Muscle layer of duodenum (tissue), 2 donors: ENCODE measurements around the gene CALML3.
"Not testable (repeated sequence)": the region's sequence is repeated elsewhere in the genome, so short reads cannot be mapped to it uniquely, and the experiment has no call there.

ENCODE experiments used
- H3K27ac ChIP-seq: one replicate; pipeline ENCODE4 v1.7.0; 2013; ENCODE audit warnings: mild to moderate bottlenecking, low read length
- H3K27me3 ChIP-seq: one replicate; pipeline ENCODE4 v1.7.0; 2013; ENCODE audit warnings: low read depth, mild to moderate bottlenecking, control low read depth, low read length
- H3K36me3 ChIP-seq, 2 donors: one replicate each; pipeline ENCODE4 v1.7.0; 2013; ENCODE audit warnings: low read length in 2 of 2, control low read depth in 1 of 2, mild to moderate bottlenecking in 1 of 2; ENCODE audit not compliant: insufficient read depth in 2 of 2, control insufficient read depth in 1 of 2
- H3K4me1 ChIP-seq, 2 donors: one replicate each; pipeline ENCODE4 v1.7.0; 2013; ENCODE audit warnings: low read length in 2 of 2, mild to moderate bottlenecking in 2 of 2, control low read depth in 1 of 2, moderate library complexity in 1 of 2; ENCODE audit not compliant: insufficient read depth in 2 of 2, control insufficient read depth in 1 of 2
- H3K4me3 ChIP-seq, 2 donors: one replicate each; pipeline ENCODE4 v1.7.0; 2013; ENCODE audit warnings: low read length in 2 of 2, low read depth in 1 of 2, mild to moderate bottlenecking in 1 of 2
- H3K9me3 ChIP-seq, 2 donors: one replicate each; pipeline ENCODE4 v1.7.0; 2013; ENCODE audit warnings: low read length in 2 of 2, control low read depth in 1 of 2, mild to moderate bottlenecking in 1 of 2; ENCODE audit not compliant: control insufficient read depth in 1 of 2
- donor health status: healthy.

CALML3 gene

GRCh38 chr10:5557040-5557721, 32.4 kb downstream of the CALML3 start:
- Histone ChIP-seq H3K27me3 (no peaks in the 10 kb centered on the region), H3K9me3 (no peaks in the 10 kb centered on the region), H3K36me3 (no peaks in the 10 kb centered on the region), H3K4me3 (no peak overlapping the region), H3K4me1 (peaks cover 3 to 17% of the 10 kb centered on the region in 2 donors), H3K27ac (no peak overlapping the region)

- Histone ChIP-seq H3K36me3 (no peaks in the 10 kb centered on the region), H3K4me3 (no peak overlapping the region), H3K4me1 (peaks cover 3 to 17% of the 10 kb centered on the region in 2 donors), H3K9me3 (no peaks in the 10 kb centered on the region), H3K27ac (no peak overlapping the region), H3K27me3 (no peaks in the 10 kb centered on the region)
Observed at GRCh38 chr10:5557799-5558771, 33.3 kb downstream of the CALML3 start.

DNA sequence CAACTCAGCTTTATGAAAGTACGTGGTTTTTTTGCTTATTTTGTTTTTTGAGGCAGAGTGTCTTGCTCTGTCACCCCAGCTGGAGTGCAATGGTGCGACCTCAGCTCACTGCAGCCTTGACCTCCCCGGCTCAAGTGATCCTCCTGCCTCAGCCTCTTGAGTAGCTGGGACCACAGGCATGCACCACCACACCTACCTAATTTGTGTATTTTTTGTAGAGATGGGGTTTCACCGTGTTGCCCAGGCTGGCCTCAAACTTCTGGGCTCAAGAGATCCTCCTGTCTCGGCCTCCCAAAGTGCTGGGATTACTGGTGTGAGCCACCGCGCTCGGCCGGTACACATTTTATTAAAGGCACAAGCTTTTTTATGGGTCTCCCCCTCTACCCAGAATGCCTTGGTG, 34.3 kb downstream of the CALML3 start:
- not testable (repeated sequence) for H3K27me3 ChIP-seq, H3K4me3 ChIP-seq, H3K27ac ChIP-seq, H3K9me3 ChIP-seq, H3K36me3 ChIP-seq
- peaks cover 3 to 17% of the 10 kb centered on the region in 2 donors for H3K4me1 ChIP-seq

- Histone ChIP-seq H3K9me3 (no peaks in the 10 kb centered on the region), H3K4me3 (no peak overlapping the region), H3K27me3 (no peaks in the 10 kb centered on the region), H3K27ac (peak overlapping the region; percentile 56), H3K4me1 (peaks cover 2 to 15% of the 10 kb centered on the region in 2 donors), H3K36me3 (no peaks in the 10 kb centered on the region)
Observed at GRCh38 chr10:5559642-5560141, 34.9 kb downstream of the CALML3 start.

DNA sequence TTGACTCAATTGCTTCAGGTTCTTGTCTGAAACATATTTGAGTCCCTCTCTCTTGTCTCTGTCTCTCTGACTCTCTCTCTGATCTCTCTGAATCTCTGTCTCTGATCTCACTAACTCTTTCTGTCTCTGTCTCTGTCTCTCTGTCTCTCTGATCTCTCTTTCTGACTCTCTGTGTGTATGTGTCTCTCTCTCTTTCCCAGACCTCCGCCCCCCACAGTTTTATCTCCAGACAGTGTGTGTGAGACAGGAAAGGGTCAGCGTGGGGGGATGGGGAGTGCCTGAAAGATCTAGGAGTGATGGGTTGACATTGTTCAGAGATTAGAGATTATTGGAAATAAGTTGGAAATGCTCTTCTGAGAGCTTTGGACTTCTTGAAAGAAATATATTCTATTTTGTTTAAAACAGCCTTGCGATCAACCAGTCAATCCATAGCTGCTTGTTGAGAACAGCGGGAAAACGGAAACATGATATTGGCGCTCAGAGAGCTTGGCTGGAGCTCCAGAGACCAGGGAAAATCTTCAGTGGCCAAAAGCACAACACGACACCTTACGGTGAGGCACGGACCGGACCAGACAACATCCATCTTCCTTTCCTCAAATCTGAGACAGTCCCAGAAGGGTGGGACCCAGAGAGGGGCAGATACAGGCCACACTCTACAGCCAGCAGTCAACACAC, 35.5 kb downstream of the CALML3 start:
- Histone ChIP-seq H3K4me3 (no peak overlapping the region), H3K9me3 (no peaks in the 10 kb centered on the region), H3K27ac (peak overlapping the region; percentile 56), H3K4me1 (peaks cover 0 to 9% of the 10 kb centered on the region in 2 donors), H3K36me3 (no peaks in the 10 kb centered on the region), H3K27me3 (no peaks in the 10 kb centered on the region)

DNA sequence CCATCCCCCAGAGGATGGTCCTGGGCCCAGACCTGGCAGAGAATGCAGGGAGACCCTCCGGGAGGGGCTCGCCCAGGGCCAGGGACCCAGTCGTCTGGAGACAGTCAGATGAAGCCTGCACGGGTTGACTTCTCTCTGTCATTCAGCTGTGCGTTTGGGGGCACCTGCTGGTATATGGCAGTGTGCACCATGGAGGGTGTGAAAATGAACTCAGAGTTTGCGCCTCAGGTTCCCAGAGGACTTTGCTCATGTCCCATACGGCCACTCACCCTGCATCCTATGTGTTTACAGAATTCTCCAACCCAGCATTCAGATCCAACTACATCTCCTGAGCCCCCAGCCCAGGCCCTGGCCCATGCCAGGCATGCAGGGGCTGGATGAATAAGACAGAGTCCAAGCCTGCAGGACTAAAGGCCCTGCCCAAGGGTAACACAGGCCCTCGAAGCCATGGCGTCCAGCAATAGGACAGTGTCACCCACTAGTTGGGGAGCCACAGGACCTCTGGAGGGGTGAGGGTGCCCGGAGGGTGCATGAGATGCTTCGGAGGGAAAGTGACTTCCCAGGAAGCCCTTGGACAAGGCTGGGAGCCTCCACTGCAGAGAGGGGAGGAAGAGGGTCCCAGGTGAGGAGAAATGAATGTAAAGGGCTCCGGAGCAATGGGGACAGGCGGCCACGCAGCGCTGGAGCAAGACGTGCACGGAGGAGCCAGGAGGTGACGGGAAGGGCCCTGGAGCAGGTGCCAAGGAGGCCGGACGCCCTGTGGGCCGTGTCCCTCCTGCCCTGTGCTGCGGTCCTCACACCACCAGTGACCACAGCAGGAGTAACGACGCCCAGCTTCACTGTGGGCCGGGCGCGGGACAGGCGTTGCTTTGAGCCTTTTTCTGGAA, 36.3 kb downstream of the CALML3 start:
- Histone ChIP-seq H3K27me3 (no peaks in the 10 kb centered on the region), H3K4me1 (peaks cover 0 to 7% of the 10 kb centered on the region in 2 donors), H3K27ac (no peak overlapping the region)

DNA sequence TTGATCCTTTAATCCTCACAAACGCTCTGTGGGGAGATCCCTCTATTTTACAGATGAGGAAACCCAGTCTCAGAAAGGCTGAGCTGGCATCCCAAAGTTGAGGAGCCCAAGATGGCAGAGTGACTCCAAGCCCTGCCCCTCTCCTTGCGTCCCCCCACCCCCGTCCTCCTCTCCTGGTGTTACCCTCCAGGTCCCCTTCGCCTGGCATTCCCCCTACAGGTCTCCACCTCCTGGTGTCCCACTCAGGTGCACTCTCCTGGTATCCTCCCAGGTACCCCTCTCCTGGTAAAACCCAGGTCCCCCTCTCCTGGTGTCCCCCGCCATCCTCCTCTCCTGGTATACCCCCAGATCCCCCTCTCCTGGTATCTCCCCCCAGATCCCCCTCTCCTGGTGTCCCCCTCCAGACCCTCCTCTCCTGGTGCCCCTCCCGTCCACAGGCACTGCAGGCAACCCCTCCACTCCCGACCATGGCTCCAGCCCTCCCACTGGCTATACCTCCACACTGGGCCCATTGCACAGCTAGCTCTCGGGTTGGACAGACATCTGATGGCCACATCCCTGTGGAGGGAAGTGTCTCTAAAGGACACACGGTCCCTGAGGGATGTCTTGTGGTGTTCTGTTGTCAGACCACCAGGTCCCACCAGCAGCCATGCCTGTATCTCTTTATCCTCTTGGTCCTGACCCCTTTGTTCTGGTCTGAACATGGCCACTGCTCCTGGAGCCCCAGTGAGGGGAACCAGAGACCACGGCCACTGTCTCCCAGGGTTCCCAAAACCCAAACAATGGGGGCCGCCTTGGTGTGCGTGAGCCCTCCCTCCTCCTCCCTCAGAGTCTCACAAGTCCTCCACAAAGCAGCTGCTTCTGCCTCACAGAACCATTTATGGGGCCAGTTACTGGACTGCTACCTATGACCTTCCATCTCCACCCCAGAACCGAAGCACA, 37.2 kb downstream of the CALML3 start:
- no peaks in the 10 kb centered on the region for H3K9me3 ChIP-seq
- peaks cover 0 to 7% of the 10 kb centered on the region in 2 donors for H3K4me1 ChIP-seq
- no peaks in the 10 kb centered on the region for H3K36me3 ChIP-seq
- no peak overlapping the region for H3K27ac ChIP-seq
- H3K27me3 ChIP-seq: no peaks in the 10 kb centered on the region
- H3K4me3 ChIP-seq: no peak overlapping the region

More for the DNA sequence above, 36.3 kb downstream of the CALML3 start:
- Histone ChIP-seq H3K36me3 (no peaks in the 10 kb centered on the region), H3K4me3 (no peak overlapping the region), H3K9me3 (no peaks in the 10 kb centered on the region)

DNA sequence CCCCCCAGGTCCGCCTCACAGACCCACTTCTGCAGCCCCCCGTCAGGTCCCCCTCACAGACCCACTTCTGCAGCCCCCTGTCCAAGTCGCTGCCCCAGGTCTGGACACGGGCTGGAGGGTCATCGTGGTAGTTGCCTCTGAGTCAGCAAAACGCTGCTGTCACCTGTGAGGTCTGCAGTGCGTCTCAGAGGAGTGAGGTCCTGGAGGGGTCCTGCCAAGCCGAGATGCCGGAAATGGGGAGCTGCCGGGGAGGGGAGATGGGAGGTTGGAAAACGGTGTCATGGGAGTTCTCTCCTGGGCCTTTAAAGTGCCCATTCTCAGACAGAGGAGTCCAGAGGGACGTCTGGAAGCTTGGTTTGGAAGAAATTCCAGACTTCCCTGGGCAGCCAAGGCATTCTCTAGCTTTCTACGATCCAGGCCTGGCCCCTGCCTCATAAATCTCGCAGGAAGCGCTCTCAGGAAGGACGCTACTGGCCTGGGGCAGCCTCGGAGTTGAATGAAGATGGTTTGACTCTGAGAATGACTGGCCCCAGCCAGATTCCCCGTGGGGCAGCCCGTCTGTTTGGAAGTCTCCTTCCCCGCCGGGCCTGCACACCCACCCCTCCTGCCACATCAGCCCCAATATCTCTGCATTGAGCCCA, 38.7 kb downstream of the CALML3 start:
- Histone ChIP-seq H3K4me3 (no peak overlapping the region), H3K27ac (no peak overlapping the region), H3K36me3 (no peaks in the 10 kb centered on the region), H3K27me3 (no peaks in the 10 kb centered on the region), H3K9me3 (no peaks in the 10 kb centered on the region), H3K4me1 (peaks cover 0 to 7% of the 10 kb centered on the region in 2 donors)

- Histone ChIP-seq H3K4me1 (peaks cover 0 to 7% of the 10 kb centered on the region in 2 donors), H3K36me3 (no peaks in the 10 kb centered on the region), H3K27ac (no peak overlapping the region), H3K9me3 (no peaks in the 10 kb centered on the region), H3K4me3 (no peak overlapping the region), H3K27me3 (no peaks in the 10 kb centered on the region)
Observed at GRCh38 chr10:5563991-5564536, 39.3 kb downstream of the CALML3 start.
